T-helper 1 cell treated with Interleukin-12 subunit alpha and Interleukin-12 subunit beta and Interleukin-4 antibody, amounts not matched to agents 30 μg/mL and 1 μg/mL, for 36 hours (primary cell): ENCODE data around the gene MRPL1.
"Not testable (repeated sequence)": the region's sequence is repeated elsewhere in the genome, so short reads cannot be mapped to it uniquely, and the experiment has no call there.

Source experiments
- H3K27ac Mint-ChIP-seq: one replicate; pipeline ENCODE4 v1.8.0; 2021; ENCODE audit warnings: mild to moderate bottlenecking, mixed read lengths
- H3K27me3 Mint-ChIP-seq: one replicate; pipeline ENCODE4 v1.8.0; 2021; ENCODE audit warnings: low read depth, mixed read lengths
- H3K36me3 Mint-ChIP-seq: one replicate; pipeline ENCODE4 v1.8.0; 2021; ENCODE audit warnings: low read depth, mixed read lengths
- H3K4me1 Mint-ChIP-seq: one replicate; pipeline ENCODE4 v1.8.0; 2021; ENCODE audit warnings: low read depth, mixed read lengths
- H3K4me3 Mint-ChIP-seq: one replicate; pipeline ENCODE4 v1.8.0; 2021; ENCODE audit warnings: mild to moderate bottlenecking, moderate library complexity, mixed read lengths
- H3K9me3 Mint-ChIP-seq: one replicate; pipeline ENCODE4 v1.8.0; 2021; ENCODE audit warnings: mixed read lengths

Gene MRPL1

GRCh38 chr4:77833126-77833724 lies 29.4 kb upstream of the MRPL1 start:
- Mint-ChIP-seq H3K4me1 (peaks cover 4% of the 10 kb centered on the region), H3K27ac (no peak overlapping the region), H3K9me3 (no peaks in the 10 kb centered on the region), H3K27me3 (no peaks in the 10 kb centered on the region), H3K4me3 (no peak overlapping the region), H3K36me3 (no peaks in the 10 kb centered on the region)

- H3K9me3 Mint-ChIP-seq, result no peaks in the 10 kb centered on the region
- H3K27me3 Mint-ChIP-seq, result no peaks in the 10 kb centered on the region
- H3K4me3 Mint-ChIP-seq, result no peak overlapping the region
- no peak overlapping the region for H3K27ac Mint-ChIP-seq
- peaks cover 4% of the 10 kb centered on the region for H3K4me1 Mint-ChIP-seq
- no peaks in the 10 kb centered on the region for H3K36me3 Mint-ChIP-seq
Measured at GRCh38 chr4:77834403-77834802, 28.2 kb upstream of the MRPL1 start.

- Mint-ChIP-seq H3K27me3 (peaks cover 9% of the 10 kb centered on the region), H3K36me3 (no peaks in the 10 kb centered on the region), H3K4me3 (no peak overlapping the region), H3K9me3 (no peaks in the 10 kb centered on the region), H3K27ac (no peak overlapping the region), H3K4me1 (peaks cover 12% of the 10 kb centered on the region)
Measured at GRCh38 chr4:77843628-77844027, 19.0 kb upstream of the MRPL1 start.

GRCh38 chr4:77844363-77844762 lies 18.3 kb upstream of the MRPL1 start:
- no peaks in the 10 kb centered on the region for H3K9me3 Mint-ChIP-seq
- peaks cover 12% of the 10 kb centered on the region for H3K4me1 Mint-ChIP-seq
- no peaks in the 10 kb centered on the region for H3K36me3 Mint-ChIP-seq
- H3K4me3 Mint-ChIP-seq, result no peak overlapping the region
- peaks cover 9% of the 10 kb centered on the region for H3K27me3 Mint-ChIP-seq
- no peak overlapping the region for H3K27ac Mint-ChIP-seq

GRCh38 chr4:77845400-77845799 lies 17.2 kb upstream of the MRPL1 start:
- no peak overlapping the region for H3K27ac Mint-ChIP-seq
- peaks cover 10% of the 10 kb centered on the region for H3K4me1 Mint-ChIP-seq
- no peaks in the 10 kb centered on the region for H3K9me3 Mint-ChIP-seq
- H3K4me3 Mint-ChIP-seq, result no peak overlapping the region
- peaks cover 9% of the 10 kb centered on the region for H3K27me3 Mint-ChIP-seq
- no peaks in the 10 kb centered on the region for H3K36me3 Mint-ChIP-seq

GRCh38 chr4:77845929-77846328 lies 16.7 kb upstream of the MRPL1 start:
- Mint-ChIP-seq H3K27ac (no peak overlapping the region), H3K27me3 (peaks cover 9% of the 10 kb centered on the region), H3K9me3 (no peaks in the 10 kb centered on the region), H3K4me3 (no peak overlapping the region), H3K36me3 (no peaks in the 10 kb centered on the region), H3K4me1 (peaks cover 10% of the 10 kb centered on the region)

GRCh38 chr4:77848508-77848907 lies 14.1 kb upstream of the MRPL1 start:
- Mint-ChIP-seq H3K4me1 (peaks cover 22% of the 10 kb centered on the region), H3K9me3 (no peaks in the 10 kb centered on the region), H3K4me3 (no peak overlapping the region)

GRCh38 chr4:77849278-77849965 lies 13.2 kb upstream of the MRPL1 start:
- peaks cover 27% of the 10 kb centered on the region for H3K4me1 Mint-ChIP-seq
- H3K27me3 Mint-ChIP-seq, result no peaks in the 10 kb centered on the region
- no peaks in the 10 kb centered on the region for H3K9me3 Mint-ChIP-seq
- H3K27ac Mint-ChIP-seq, result no peak overlapping the region
- no peak overlapping the region for H3K4me3 Mint-ChIP-seq
- peaks cover 1% of the 10 kb centered on the region for H3K36me3 Mint-ChIP-seq

More at GRCh38 chr4:77848508-77848907, 14.1 kb upstream of the MRPL1 start:
- H3K36me3 Mint-ChIP-seq, result peaks cover 1% of the 10 kb centered on the region
- H3K27me3 Mint-ChIP-seq, result peaks cover 2% of the 10 kb centered on the region
- H3K27ac Mint-ChIP-seq, result no peak overlapping the region

- Mint-ChIP-seq H3K9me3 (no peaks in the 10 kb centered on the region), H3K4me3 (peak overlapping the region; percentile 73), H3K36me3 (peaks cover 1% of the 10 kb centered on the region), H3K4me1 (peaks cover 50% of the 10 kb centered on the region), H3K27me3 (no peaks in the 10 kb centered on the region), H3K27ac (peak overlapping the region; percentile 99)
Measured at GRCh38 chr4:77852892-77853495, 9.6 kb upstream of the MRPL1 start.

- Mint-ChIP-seq H3K9me3 (no peaks in the 10 kb centered on the region), H3K4me3 (peak overlapping the region; percentile 73), H3K36me3 (peaks cover 1% of the 10 kb centered on the region), H3K4me1 (peaks cover 55% of the 10 kb centered on the region), H3K27me3 (no peaks in the 10 kb centered on the region), H3K27ac (peak overlapping the region; percentile 99)
Measured at GRCh38 chr4:77854431-77855111, 8.1 kb upstream of the MRPL1 start.

- Mint-ChIP-seq H3K4me3 (no peak overlapping the region), H3K4me1 (peaks cover 59% of the 10 kb centered on the region), H3K9me3 (no peaks in the 10 kb centered on the region), H3K36me3 (peaks cover 1% of the 10 kb centered on the region), H3K27me3 (no peaks in the 10 kb centered on the region), H3K27ac (peak overlapping the region; percentile 35)
Measured at GRCh38 chr4:77856152-77856551, 6.5 kb upstream of the MRPL1 start.

- Mint-ChIP-seq H3K9me3 (no peaks in the 10 kb centered on the region), H3K27me3 (peaks cover 4% of the 10 kb centered on the region), H3K27ac (no peak overlapping the region), H3K36me3 (peaks cover 1% of the 10 kb centered on the region), H3K4me3 (no peak overlapping the region), H3K4me1 (peaks cover 52% of the 10 kb centered on the region)
Measured at GRCh38 chr4:77859256-77859655, 3.4 kb upstream of the MRPL1 start.

- peaks cover 46% of the 10 kb centered on the region for H3K4me1 Mint-ChIP-seq
- peak overlapping the region; percentile 98 for H3K27ac Mint-ChIP-seq
- peak overlapping the region; percentile 96 for H3K4me3 Mint-ChIP-seq
- no peaks in the 10 kb centered on the region for H3K9me3 Mint-ChIP-seq
- H3K27me3 Mint-ChIP-seq, result peaks cover 4% of the 10 kb centered on the region
- H3K36me3 Mint-ChIP-seq, result peaks cover 6% of the 10 kb centered on the region
Measured at GRCh38 chr4:77861495-77861894, 1.1 kb upstream of the MRPL1 start.

GRCh38 chr4:77863341-77863740 lies 711 bp downstream of the MRPL1 start:
- Mint-ChIP-seq H3K27ac (peak overlapping the region; percentile 98), H3K4me3 (peak overlapping the region; percentile 96), H3K4me1 (peaks cover 37% of the 10 kb centered on the region)
- not testable (repeated sequence) for H3K27me3 Mint-ChIP-seq, H3K36me3 Mint-ChIP-seq, H3K9me3 Mint-ChIP-seq

- no peak overlapping the region for H3K27ac Mint-ChIP-seq
- no peaks in the 10 kb centered on the region for H3K9me3 Mint-ChIP-seq
- peaks cover 4% of the 10 kb centered on the region for H3K27me3 Mint-ChIP-seq
- no peak overlapping the region for H3K4me3 Mint-ChIP-seq
- H3K36me3 Mint-ChIP-seq, result peaks cover 9% of the 10 kb centered on the region
- peaks cover 43% of the 10 kb centered on the region for H3K4me1 Mint-ChIP-seq
Measured at GRCh38 chr4:77865259-77865658, 2.6 kb downstream of the MRPL1 start.
